H9 (cell line): ENCODE measurements around the gene SUPT3H. TPM values are rescaled to one million over a fixed set of nuclear protein-coding genes. Genes with fewer than 3 reads are reported as not detected.

ENCODE experiments used
- DNase-seq: peaks from one replicate; pipeline ENCODE4 v3.0.0-alpha.2; 2017
- H2AFZ ChIP-seq: one replicate; pipeline ENCODE4 v1.6.1; 2013; ENCODE audit warnings: mild to moderate bottlenecking, low read length, control low read depth, moderate library complexity
- H2AK5ac ChIP-seq: 2 replicates; pipeline ENCODE4 v1.6.1; 2013; ENCODE audit warnings: low read length, control low read depth, mixed read lengths; ENCODE audit not compliant: insufficient read length
- H2BK120ac ChIP-seq: one replicate; pipeline ENCODE4 v1.6.1; 2013; ENCODE audit warnings: low read depth, mild to moderate bottlenecking, low read length, control low read depth, inconsistent platforms; ENCODE audit not compliant: poor library complexity, severe bottlenecking
- H2BK12ac ChIP-seq: 2 replicates; pipeline ENCODE4 v1.6.1; 2013; ENCODE audit warnings: low read length, control low read depth, mixed read lengths, low read depth; ENCODE audit not compliant: insufficient read length
- H2BK15ac ChIP-seq: 2 replicates; pipeline ENCODE4 v1.6.1; 2013; ENCODE audit warnings: low read depth, low read length, control low read depth
- H2BK20ac ChIP-seq: one replicate; pipeline ENCODE4 v1.6.1; 2013; ENCODE audit warnings: low read depth, mild to moderate bottlenecking, low read length, control low read depth, inconsistent platforms; ENCODE audit not compliant: poor library complexity, severe bottlenecking
- H2BK5ac ChIP-seq: 2 replicates; pipeline ENCODE4 v1.6.1; 2013; ENCODE audit warnings: low read length, control low read depth, mixed read lengths; ENCODE audit not compliant: insufficient read length
- H3K14ac ChIP-seq: 2 replicates; pipeline ENCODE4 v1.6.1; 2013; ENCODE audit warnings: low read length, control low read depth; ENCODE audit not compliant: insufficient read depth
- H3K18ac ChIP-seq: 2 replicates; pipeline ENCODE4 v1.6.1; 2013; ENCODE audit warnings: low read depth, mild to moderate bottlenecking, mixed read lengths, low read length, control low read depth; ENCODE audit not compliant: insufficient read length
- H3K23ac ChIP-seq: 2 replicates; pipeline ENCODE4 v1.6.1; 2013; ENCODE audit warnings: low read length, control low read depth, mixed read lengths, low read depth; ENCODE audit not compliant: insufficient read length
- H3K23me2 ChIP-seq: 2 replicates; pipeline ENCODE4 v1.6.1; 2013; ENCODE audit warnings: low read depth, mild to moderate bottlenecking, mixed read lengths, low read length, control low read depth; ENCODE audit not compliant: insufficient read length, poor library complexity, severe bottlenecking
- H3K27ac ChIP-seq: 2 replicates; pipeline ENCODE4 v1.5.1; 2013; ENCODE audit warnings: low read length, control low read depth, mixed read lengths, low read depth; ENCODE audit not compliant: insufficient read length
- H3K27me3 ChIP-seq: 2 replicates; pipeline ENCODE4 v1.6.1; 2013; ENCODE audit warnings: low read length, control low read depth, inconsistent platforms; ENCODE audit not compliant: insufficient read depth
- H3K4ac ChIP-seq: 2 replicates; pipeline ENCODE4 v1.6.1; 2013; ENCODE audit warnings: low read depth, mild to moderate bottlenecking, control low read depth, inconsistent platforms, low read length, moderate library complexity
- H3K4me1 ChIP-seq: 2 replicates; pipeline ENCODE4 v1.6.1; 2013; ENCODE audit warnings: low read length, control low read depth, inconsistent platforms; ENCODE audit not compliant: insufficient read depth
- H3K4me2 ChIP-seq: 2 replicates; pipeline ENCODE4 v1.6.1; 2013; ENCODE audit warnings: low read length, control low read depth, mixed read lengths; ENCODE audit not compliant: insufficient read length, insufficient read depth
- H3K56ac ChIP-seq: 2 replicates; pipeline ENCODE4 v1.6.1; 2013; ENCODE audit warnings: low read depth, mild to moderate bottlenecking, mixed read lengths, low read length, control low read depth; ENCODE audit not compliant: insufficient read length
- H3K79me1 ChIP-seq: 2 replicates; pipeline ENCODE4 v1.6.1; 2013; ENCODE audit warnings: low read depth, mild to moderate bottlenecking, moderate library complexity, low read length, control low read depth, inconsistent platforms; ENCODE audit not compliant: insufficient read depth, poor library complexity, severe bottlenecking
- H3K79me2 ChIP-seq: 2 replicates; pipeline ENCODE4 v1.6.1; 2013; ENCODE audit warnings: low read length, control low read depth, inconsistent platforms; ENCODE audit not compliant: insufficient read depth
- H3K9ac ChIP-seq: 2 replicates; pipeline ENCODE4 v1.6.1; 2013; ENCODE audit warnings: low read length, control low read depth, mixed read lengths; ENCODE audit not compliant: insufficient read length; ENCODE audit errors: extremely low read depth
- H3K9me3 ChIP-seq: one replicate; pipeline ENCODE4 v1.6.1; 2013; ENCODE audit warnings: low read depth, low read length, inconsistent platforms; ENCODE audit not compliant: control insufficient read depth
- H3T11ph ChIP-seq: one replicate; pipeline ENCODE4 v1.6.1; 2013; ENCODE audit warnings: mild to moderate bottlenecking, low read length, control low read depth, inconsistent platforms
- H4K20me1 ChIP-seq: one replicate; pipeline ENCODE4 v1.6.1; 2013; ENCODE audit not compliant: control insufficient read depth, insufficient read length, insufficient read depth
- H4K5ac ChIP-seq: 2 replicates; pipeline ENCODE4 v1.6.1; 2013; ENCODE audit warnings: low read depth, mild to moderate bottlenecking, mixed read lengths, low read length, control low read depth; ENCODE audit not compliant: insufficient read length
- H4K8ac ChIP-seq: replicated peaks from 2 replicates; pipeline ENCODE4 v1.6.1; 2013; ENCODE audit warnings: low read length, control low read depth, mixed read lengths, low read depth; ENCODE audit not compliant: insufficient read length
- H4K91ac ChIP-seq: 2 replicates; pipeline ENCODE4 v1.6.1; 2013; ENCODE audit warnings: low read depth, mild to moderate bottlenecking, moderate library complexity, mixed read lengths, low read length, control low read depth; ENCODE audit not compliant: insufficient read length
- H3K27ac Mint-ChIP-seq, 3 experiments: 2 replicates in 2 of 3; 3 replicates in 1 of 3; pipeline ENCODE4 v1.8.0; 2020 to 2021; ENCODE audit warnings: mixed read lengths in 3 of 3, mild to moderate bottlenecking in 1 of 3, moderate library complexity in 1 of 3
- H3K27me3 Mint-ChIP-seq: 2 replicates; pipeline ENCODE4 v1.8.0; 2021; ENCODE audit warnings: low read depth, mild to moderate bottlenecking, moderate library complexity, mixed read lengths
- H3K36me3 Mint-ChIP-seq, 3 experiments: 2 replicates in 2 of 3; 3 replicates in 1 of 3; pipeline ENCODE4 v1.8.0; 2020 to 2021; ENCODE audit warnings: low read depth in 3 of 3, mixed read lengths in 3 of 3; ENCODE audit not compliant: insufficient read depth in 1 of 3
- H3K4me1 Mint-ChIP-seq, 2 experiments: 2 replicates each; pipeline ENCODE4 v1.8.0; 2020; ENCODE audit warnings: mixed read lengths in 2 of 2
- H3K4me3 Mint-ChIP-seq, 2 experiments: 2 replicates in 1 of 2; 3 replicates in 1 of 2; pipeline ENCODE4 v1.8.0; 2020 to 2021; ENCODE audit warnings: mild to moderate bottlenecking in 2 of 2, mixed read lengths in 2 of 2, moderate library complexity in 1 of 2
- H3K9me3 Mint-ChIP-seq, 2 experiments: 2 replicates in 1 of 2; 3 replicates in 1 of 2; pipeline ENCODE4 v1.8.0; 2020; ENCODE audit warnings: mild to moderate bottlenecking in 2 of 2, mixed read lengths in 2 of 2, moderate library complexity in 1 of 2
- WGBS: extraction: QIAGEN DNeasy Blood & Tissue Kit; methylation state at CpG from one replicate; pipeline ENCODE4 v1.1.7; 2013; ENCODE audit warnings: missing lambda C conversion rate, low lambda C conversion rate, mixed read lengths; ENCODE audit not compliant: insufficient read length; ENCODE audit errors: extremely low coverage; 5-methylcytosine and 5-hydroxymethylcytosine counted together
- total RNA-seq: library from RNA; stranded (reverse); gene quantifications from 2 replicates; pipeline ENCODE4 v1.2.1, GENCODE V29; 2021
- TF ChIP-seq, protein P1 (sequence below): fragments of 200-600 bp; sonication (generic); conservative IDR thresholded peaks from 3 replicates; pipeline ENCODE4 v1.8.0; 2021; ENCODE audit warnings: antibody characterized with exemption, mild to moderate bottlenecking

The SUPT3H gene
- total RNA-seq, 1 experiment from 2014 or later: 22.5 TPM

DNA sequence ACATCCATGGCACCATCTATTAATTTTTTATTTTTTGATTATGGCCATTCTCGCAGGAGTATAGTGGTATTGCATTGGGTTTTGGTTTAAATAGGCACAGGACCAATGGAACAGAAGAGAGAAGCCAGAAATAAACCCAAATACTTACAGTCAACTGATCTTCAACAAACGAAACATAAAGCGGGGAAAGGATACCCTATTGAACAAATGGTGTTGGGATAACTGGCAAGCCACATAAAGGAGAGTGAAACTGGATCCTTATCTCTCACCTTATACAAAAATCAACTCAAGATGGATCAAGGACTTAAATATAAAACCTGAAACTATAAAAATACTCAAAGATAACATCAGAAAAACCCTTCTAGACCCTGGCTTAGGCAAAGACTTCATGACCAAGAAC is 74.9 kb downstream of the SUPT3H start:
- H4K20me1 ChIP-seq: no peaks in the 10 kb centered on the region
- H3K56ac ChIP-seq: no peak overlapping the region
- H4K5ac ChIP-seq: no peak overlapping the region
- H4K8ac ChIP-seq: no peak overlapping the region
- no peak overlapping the region for H3K4me2 ChIP-seq
- no peak overlapping the region for H2BK12ac ChIP-seq
- no peak overlapping the region for H2BK5ac ChIP-seq
- no peak overlapping the region for H2BK15ac ChIP-seq
- no peaks in the 10 kb centered on the region for H3K79me2 ChIP-seq
- H3K79me1 ChIP-seq: no peaks in the 10 kb centered on the region
- Mint-ChIP-seq H3K27me3 (no peaks in the 10 kb centered on the region), H3K4me3 (no peak overlapping the region), H3K27ac (no peak overlapping the region; a peak in 1 of 7 replicates), H3K9me3 (peaks cover 22 to 25% of the 10 kb centered on the region in 2 experiments), H3K36me3 (peaks cover 23 to 27% (median 26%) of the 10 kb centered on the region in 3 experiments), H3K4me1 (no peaks in the 10 kb centered on the region)
- no peak overlapping the region for H3K23ac ChIP-seq
- no peak overlapping the region for H2AFZ ChIP-seq
- WGBS: no CpG with 5 or more reads among the region's 3 CpGs
- no peaks in the 10 kb centered on the region for H3K9me3 ChIP-seq
- H2BK20ac ChIP-seq: no peak overlapping the region
- H3K4me1 ChIP-seq: no peaks in the 10 kb centered on the region
- no peak overlapping the region for H2AK5ac ChIP-seq
- TF ChIP-seq, protein P1, sequence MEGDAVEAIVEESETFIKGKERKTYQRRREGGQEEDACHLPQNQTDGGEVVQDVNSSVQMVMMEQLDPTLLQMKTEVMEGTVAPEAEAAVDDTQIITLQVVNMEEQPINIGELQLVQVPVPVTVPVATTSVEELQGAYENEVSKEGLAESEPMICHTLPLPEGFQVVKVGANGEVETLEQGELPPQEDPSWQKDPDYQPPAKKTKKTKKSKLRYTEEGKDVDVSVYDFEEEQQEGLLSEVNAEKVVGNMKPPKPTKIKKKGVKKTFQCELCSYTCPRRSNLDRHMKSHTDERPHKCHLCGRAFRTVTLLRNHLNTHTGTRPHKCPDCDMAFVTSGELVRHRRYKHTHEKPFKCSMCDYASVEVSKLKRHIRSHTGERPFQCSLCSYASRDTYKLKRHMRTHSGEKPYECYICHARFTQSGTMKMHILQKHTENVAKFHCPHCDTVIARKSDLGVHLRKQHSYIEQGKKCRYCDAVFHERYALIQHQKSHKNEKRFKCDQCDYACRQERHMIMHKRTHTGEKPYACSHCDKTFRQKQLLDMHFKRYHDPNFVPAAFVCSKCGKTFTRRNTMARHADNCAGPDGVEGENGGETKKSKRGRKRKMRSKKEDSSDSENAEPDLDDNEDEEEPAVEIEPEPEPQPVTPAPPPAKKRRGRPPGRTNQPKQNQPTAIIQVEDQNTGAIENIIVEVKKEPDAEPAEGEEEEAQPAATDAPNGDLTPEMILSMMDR: no peak
- no peak for DNase-seq
- no peak overlapping the region for H3K4ac ChIP-seq
- no peaks in the 10 kb centered on the region for H3K23me2 ChIP-seq
- H4K91ac ChIP-seq: no peak overlapping the region
- H3K27me3 ChIP-seq: no peaks in the 10 kb centered on the region
- no peak overlapping the region for H3K14ac ChIP-seq
- H3K27ac ChIP-seq: no peak overlapping the region
- H3K18ac ChIP-seq: no peak overlapping the region
- H3T11ph ChIP-seq: no peak overlapping the region
- H3K9ac ChIP-seq: no peak overlapping the region
- H2BK120ac ChIP-seq: no peak overlapping the region
